ENCODE measurements around the gene SYNE2. TPM values are rescaled to one million over a fixed set of nuclear protein-coding genes. Genes with fewer than 3 reads are reported as not detected.

Gene SYNE2
- polyA plus RNA-seq, 1 donor = 50.5 TPM

DNA sequence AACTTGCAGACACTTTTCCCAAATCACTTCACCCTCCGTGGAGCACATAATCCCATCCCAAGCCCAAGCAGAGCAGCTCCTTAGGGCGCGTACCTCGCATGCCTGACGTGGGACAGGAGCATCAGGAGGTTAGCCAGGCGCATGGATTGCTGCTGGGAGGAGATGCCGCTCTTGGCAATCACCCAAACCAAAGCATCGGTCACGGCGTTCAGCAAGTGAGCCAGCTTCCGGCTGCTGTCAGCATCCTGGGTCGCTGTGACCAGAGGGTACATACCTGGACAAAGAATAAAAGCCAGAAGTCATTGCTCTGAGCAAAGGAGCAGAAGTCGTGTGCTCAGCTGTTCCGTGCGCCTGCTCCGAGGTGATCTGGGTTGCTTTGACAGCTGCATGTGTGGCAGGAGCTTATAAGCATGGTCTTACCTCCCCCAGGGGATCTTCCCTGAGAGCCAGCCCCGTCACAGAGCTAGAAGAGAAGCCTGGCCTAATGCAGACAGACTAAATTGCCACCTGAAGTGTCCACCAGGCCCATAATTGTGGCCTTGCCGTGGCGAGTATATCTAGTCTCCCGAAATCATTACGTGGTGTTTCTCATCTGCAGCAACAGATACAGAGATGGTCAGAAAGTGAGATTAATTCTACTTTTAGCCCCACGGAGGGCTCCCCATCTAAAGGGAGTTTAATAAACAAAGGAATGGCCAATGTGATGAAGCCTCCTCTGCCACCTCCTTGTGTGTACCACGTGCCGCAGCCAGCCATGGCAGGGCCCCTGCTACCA, 382.3 kb downstream of the SYNE2 start:
- Histone ChIP-seq H3K4me3 (ENCODE audit: low read length) (no peak overlapping the region), H3K27ac (ENCODE audit: low read length) (no peak overlapping the region)

DNA sequence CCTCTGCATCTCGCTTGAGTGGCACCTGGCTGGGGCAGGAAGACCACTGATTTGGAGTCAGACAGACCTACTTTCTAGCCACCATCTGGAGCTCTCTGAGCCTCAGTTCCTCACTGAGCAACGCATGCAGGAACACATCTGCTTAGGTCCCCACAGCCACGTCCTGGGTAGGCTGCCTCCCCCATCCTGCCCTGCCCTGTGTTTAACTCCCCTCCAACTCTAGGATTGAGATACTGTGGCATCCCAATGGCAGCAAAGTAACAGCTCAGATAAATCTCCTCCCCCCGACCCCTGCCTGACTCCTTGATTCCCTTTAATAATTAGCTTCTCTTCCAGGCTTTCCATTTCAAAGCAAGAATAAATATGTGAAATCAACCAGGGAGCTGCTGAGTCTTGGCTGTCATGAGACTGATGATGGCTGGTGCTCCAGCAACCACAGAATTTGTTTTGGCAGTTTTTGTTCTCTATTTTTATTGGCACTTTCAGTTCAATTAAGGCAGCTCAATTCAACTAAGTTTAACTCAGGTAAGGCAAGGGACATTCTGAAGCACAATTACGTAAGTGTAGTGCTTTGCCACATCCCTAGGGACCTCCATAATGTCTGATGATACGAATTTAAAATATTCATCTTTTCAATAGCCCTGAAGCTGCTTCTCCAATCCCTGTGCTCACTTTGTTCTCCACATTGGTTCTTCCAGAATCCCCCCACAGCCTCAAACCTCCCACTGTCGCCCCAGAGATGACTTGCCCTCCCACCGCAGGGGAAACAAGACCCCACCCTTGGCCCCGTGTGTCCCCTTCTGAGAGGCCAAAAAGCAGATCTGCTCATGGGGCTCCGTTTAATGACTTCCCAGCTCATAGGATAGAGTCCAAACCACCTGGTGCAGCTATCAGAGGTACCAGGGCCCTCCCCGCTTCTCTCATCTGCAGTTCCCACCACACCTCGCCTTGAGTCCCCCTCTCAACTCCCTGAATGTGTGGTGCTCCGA, 383.1 kb downstream of the SYNE2 start:
- no peaks in the 10 kb centered on the region for H3K4me1 ChIP-seq (ENCODE audit: control insufficient read depth, insufficient read depth, low read length)
- WGBS (ENCODE audit: insufficient coverage, low lambda C conversion rate) = 87% methylated on average over 3 of the region's 13 CpGs
- no peak for DNase-seq
- no peaks in the 10 kb centered on the region for H3K9me3 ChIP-seq (ENCODE audit: control insufficient read depth, low read depth, low read length)
- H3K36me3 ChIP-seq (ENCODE audit: control insufficient read depth, insufficient read depth, low read length) = peaks cover 12% of the 10 kb centered on the region
- no peaks in the 10 kb centered on the region for H3K27me3 ChIP-seq (ENCODE audit: control insufficient read depth, insufficient read depth, low read length)
- H3K27ac ChIP-seq (ENCODE audit: low read length) = no peak overlapping the region
- no peak overlapping the region for H3K4me3 ChIP-seq (ENCODE audit: low read length)

More for the DNA sequence above, 382.3 kb downstream of the SYNE2 start:
- no peak for DNase-seq
- no peaks in the 10 kb centered on the region for H3K9me3 ChIP-seq (ENCODE audit: control insufficient read depth, low read depth, low read length)
- H3K36me3 ChIP-seq (ENCODE audit: control insufficient read depth, insufficient read depth, low read length) = peaks cover 15% of the 10 kb centered on the region
- H3K4me1 ChIP-seq (ENCODE audit: control insufficient read depth, insufficient read depth, low read length) = no peaks in the 10 kb centered on the region
- 60% methylated on average over 1 of the region's 24 CpGs for WGBS (ENCODE audit: insufficient coverage, low lambda C conversion rate)
- no peaks in the 10 kb centered on the region for H3K27me3 ChIP-seq (ENCODE audit: control insufficient read depth, insufficient read depth, low read length)

DNA sequence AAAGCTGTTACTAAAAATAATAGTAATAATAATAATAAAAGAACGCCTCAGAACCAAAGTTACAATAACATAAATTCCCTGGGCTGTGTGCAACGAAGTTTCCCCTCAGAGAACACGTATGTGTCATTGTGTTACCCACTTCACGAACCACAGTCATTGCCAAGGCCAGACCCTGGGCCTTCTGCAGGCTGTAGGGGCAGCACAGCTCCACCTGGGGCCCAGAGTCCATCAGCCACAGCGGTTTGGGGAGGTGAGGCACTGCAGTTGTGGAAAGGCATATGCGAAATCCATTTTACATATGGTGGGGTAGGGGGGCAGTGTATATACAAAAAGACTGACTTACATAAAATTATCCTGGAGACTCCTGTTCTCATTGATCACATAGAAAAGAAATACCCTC, 385.2 kb downstream of the SYNE2 start:
- WGBS (ENCODE audit: insufficient coverage, low lambda C conversion rate) = 100% methylated on average over 1 of the region's 6 CpGs

DNA sequence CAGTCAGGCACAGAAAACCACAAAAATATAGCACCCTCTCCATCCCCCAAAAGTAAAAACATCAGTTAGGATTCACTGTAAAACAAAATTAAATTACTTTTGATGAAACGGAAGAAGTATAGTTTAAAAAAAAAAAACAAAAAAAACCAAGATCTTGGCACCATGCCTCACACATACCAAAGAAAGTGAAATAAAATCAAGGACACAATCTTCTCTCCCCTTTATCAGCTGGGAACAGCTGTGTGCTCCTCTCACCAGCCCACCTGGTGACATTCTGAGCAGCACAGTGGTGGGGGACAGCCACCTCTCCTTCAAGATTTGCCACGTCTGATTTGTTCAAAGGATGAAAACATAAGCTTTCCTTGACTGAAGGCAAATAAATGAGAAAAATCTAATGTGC, 385.8 kb downstream of the SYNE2 start:
- no peak overlapping the region for H3K4me3 ChIP-seq (ENCODE audit: low read length)
- H3K27ac ChIP-seq (ENCODE audit: low read length) = no peak overlapping the region
- H3K9me3 ChIP-seq (ENCODE audit: control insufficient read depth, low read depth, low read length) = no peaks in the 10 kb centered on the region
- H3K4me1 ChIP-seq (ENCODE audit: control insufficient read depth, insufficient read depth, low read length) = no peaks in the 10 kb centered on the region
- 88% methylated on average over 1 of the region's 2 CpGs for WGBS (ENCODE audit: insufficient coverage, low lambda C conversion rate)
- no peaks in the 10 kb centered on the region for H3K27me3 ChIP-seq (ENCODE audit: control insufficient read depth, insufficient read depth, low read length)
- DNase-seq = no peak
- H3K36me3 ChIP-seq (ENCODE audit: control insufficient read depth, insufficient read depth, low read length) = no peaks in the 10 kb centered on the region

More for the DNA sequence above, 385.2 kb downstream of the SYNE2 start:
- Histone ChIP-seq H3K27ac (ENCODE audit: low read length) (no peak overlapping the region), H3K9me3 (ENCODE audit: control insufficient read depth, low read depth, low read length) (no peaks in the 10 kb centered on the region), H3K4me1 (ENCODE audit: control insufficient read depth, insufficient read depth, low read length) (no peaks in the 10 kb centered on the region), H3K27me3 (ENCODE audit: control insufficient read depth, insufficient read depth, low read length) (no peaks in the 10 kb centered on the region), H3K36me3 (ENCODE audit: control insufficient read depth, insufficient read depth, low read length) (no peaks in the 10 kb centered on the region), H3K4me3 (ENCODE audit: low read length) (no peak overlapping the region)
- no peak for DNase-seq

DNA sequence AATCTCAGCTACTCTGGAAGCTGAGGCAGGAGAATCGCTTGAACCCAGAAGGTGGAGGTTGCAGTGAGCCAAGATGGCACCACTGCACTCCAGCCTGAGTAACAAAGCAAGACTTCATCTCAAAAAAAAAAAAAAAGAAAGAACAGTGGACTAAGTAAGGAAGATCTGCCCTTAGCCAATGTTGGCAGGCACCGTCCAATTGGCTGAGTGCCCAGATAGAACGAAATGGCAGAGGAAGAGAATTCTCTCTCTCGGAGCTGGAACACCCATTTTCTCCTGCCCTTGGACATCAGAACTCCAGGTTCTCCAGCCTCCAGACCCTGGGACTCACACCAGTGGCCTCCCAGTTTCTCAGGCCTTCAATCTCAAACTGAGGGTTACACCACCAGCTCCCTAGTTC, 391.5 kb downstream of the SYNE2 start:
- no peak for DNase-seq
- no peak overlapping the region for H3K4me3 ChIP-seq (ENCODE audit: low read length)
- H3K9me3 ChIP-seq (ENCODE audit: control insufficient read depth, low read depth, low read length) = no peaks in the 10 kb centered on the region
- WGBS (ENCODE audit: insufficient coverage, low lambda C conversion rate) = no CpG with 5 or more reads among the region's 4 CpGs
- H3K36me3 ChIP-seq (ENCODE audit: control insufficient read depth, insufficient read depth, low read length) = no peaks in the 10 kb centered on the region
- no peaks in the 10 kb centered on the region for H3K4me1 ChIP-seq (ENCODE audit: control insufficient read depth, insufficient read depth, low read length)
- H3K27me3 ChIP-seq (ENCODE audit: control insufficient read depth, insufficient read depth, low read length) = no peaks in the 10 kb centered on the region
- no peak overlapping the region for H3K27ac ChIP-seq (ENCODE audit: low read length)

DNA sequence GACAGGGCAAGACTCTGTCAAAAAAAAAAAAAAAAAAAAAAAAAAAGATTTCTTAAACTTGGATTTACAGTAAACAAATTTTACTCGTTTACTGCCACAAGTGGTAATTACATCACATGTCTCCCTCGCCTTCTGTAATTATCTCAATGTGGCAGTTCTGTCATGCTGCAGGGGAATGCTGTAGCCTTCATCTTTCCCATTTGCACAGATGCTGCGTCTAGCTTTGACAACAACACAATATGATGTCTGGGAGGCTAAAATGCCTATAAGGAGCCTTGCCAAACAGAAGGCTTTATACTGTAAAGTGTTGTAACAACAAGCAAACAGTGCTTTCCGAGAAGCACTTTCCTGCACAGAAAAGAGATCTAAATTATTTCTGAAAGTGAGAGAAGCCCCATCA, 392.7 kb downstream of the SYNE2 start:
- Histone ChIP-seq H3K27ac (ENCODE audit: low read length) (no peak overlapping the region), H3K4me3 (ENCODE audit: low read length) (no peak overlapping the region), H3K4me1 (ENCODE audit: control insufficient read depth, insufficient read depth, low read length) (no peaks in the 10 kb centered on the region), H3K36me3 (ENCODE audit: control insufficient read depth, insufficient read depth, low read length) (no peaks in the 10 kb centered on the region), H3K27me3 (ENCODE audit: control insufficient read depth, insufficient read depth, low read length) (no peaks in the 10 kb centered on the region), H3K9me3 (ENCODE audit: control insufficient read depth, low read depth, low read length) (no peaks in the 10 kb centered on the region)
- WGBS (ENCODE audit: insufficient coverage, low lambda C conversion rate) = 80% methylated on average over 1 of the region's 4 CpGs
- DNase-seq = no peak

DNA sequence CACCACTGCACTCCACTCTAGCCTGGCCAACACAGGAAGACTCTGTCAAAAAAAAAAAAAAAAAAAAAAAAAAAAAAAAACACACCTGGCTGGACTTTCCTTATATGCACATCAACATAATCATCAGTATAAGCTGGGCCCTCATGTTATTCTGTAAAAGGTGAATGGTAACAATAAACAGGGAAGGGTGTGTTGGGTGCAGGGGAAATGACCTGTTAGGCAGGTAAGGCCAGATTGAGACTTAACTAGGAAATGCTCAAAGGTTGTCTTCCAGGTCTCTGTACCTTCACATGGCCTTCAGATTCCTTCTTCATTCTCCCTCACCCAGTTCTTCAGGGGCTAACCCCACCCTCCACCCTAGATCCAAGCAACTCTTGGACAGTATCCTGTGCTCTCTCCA, 393.9 kb downstream of the SYNE2 start:
- H3K9me3 ChIP-seq (ENCODE audit: control insufficient read depth, low read depth, low read length) = no peaks in the 10 kb centered on the region
- no peak for DNase-seq
- no peaks in the 10 kb centered on the region for H3K27me3 ChIP-seq (ENCODE audit: control insufficient read depth, insufficient read depth, low read length)
- H3K4me1 ChIP-seq (ENCODE audit: control insufficient read depth, insufficient read depth, low read length) = no peaks in the 10 kb centered on the region
- no peaks in the 10 kb centered on the region for H3K36me3 ChIP-seq (ENCODE audit: control insufficient read depth, insufficient read depth, low read length)
- H3K27ac ChIP-seq (ENCODE audit: low read length) = no peak overlapping the region
- no peak overlapping the region for H3K4me3 ChIP-seq (ENCODE audit: low read length)

DNA sequence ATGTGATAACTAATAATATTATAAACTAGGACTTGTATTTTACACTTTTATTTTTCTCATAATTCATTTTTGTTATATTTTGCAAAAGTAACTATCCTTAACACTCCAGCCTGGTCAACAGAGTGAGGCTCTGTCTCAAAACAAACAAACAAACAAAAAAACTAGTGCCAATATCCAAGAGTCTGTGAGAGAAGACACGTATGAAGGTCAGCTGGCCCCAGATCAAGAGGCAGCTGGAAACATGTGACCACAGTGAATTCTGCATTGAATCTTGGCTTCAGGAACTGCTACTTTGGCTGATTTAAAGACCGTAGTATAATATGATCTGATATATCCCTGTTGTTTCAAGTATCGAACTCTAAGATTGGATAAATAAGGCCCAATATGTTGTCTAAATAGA, 394.4 kb downstream of the SYNE2 start:
- no peaks in the 10 kb centered on the region for H3K9me3 ChIP-seq (ENCODE audit: control insufficient read depth, low read depth, low read length)
- H3K36me3 ChIP-seq (ENCODE audit: control insufficient read depth, insufficient read depth, low read length) = no peaks in the 10 kb centered on the region
- 86% methylated on average over 2 of the region's 3 CpGs for WGBS (ENCODE audit: insufficient coverage, low lambda C conversion rate)
- no peaks in the 10 kb centered on the region for H3K4me1 ChIP-seq (ENCODE audit: control insufficient read depth, insufficient read depth, low read length)
- no peak overlapping the region for H3K27ac ChIP-seq (ENCODE audit: low read length)
- H3K4me3 ChIP-seq (ENCODE audit: low read length) = no peak overlapping the region
- DNase-seq = no peak
- no peaks in the 10 kb centered on the region for H3K27me3 ChIP-seq (ENCODE audit: control insufficient read depth, insufficient read depth, low read length)

DNA sequence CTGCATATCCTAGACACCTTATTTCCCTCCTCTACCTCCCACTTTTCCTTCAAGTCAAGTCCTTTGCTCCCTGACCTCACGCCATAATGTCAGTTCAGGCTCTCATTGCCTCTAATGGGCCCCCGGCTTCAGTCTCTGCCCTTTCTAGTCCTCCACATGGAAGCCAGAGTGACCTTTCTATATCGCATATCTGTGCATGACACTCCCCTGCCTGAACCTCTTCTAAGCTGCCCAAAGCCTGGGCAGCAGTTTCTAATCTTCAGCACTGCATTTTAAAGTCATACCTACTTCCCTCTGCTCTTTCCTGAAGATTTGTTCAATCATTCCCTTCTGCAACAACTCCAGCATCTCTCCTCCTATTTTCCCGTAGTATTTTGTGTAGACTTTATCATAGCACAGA, 395.9 kb downstream of the SYNE2 start:
- Histone ChIP-seq H3K36me3 (ENCODE audit: control insufficient read depth, insufficient read depth, low read length) (no peaks in the 10 kb centered on the region), H3K27me3 (ENCODE audit: control insufficient read depth, insufficient read depth, low read length) (no peaks in the 10 kb centered on the region), H3K27ac (ENCODE audit: low read length) (no peak overlapping the region), H3K4me1 (ENCODE audit: control insufficient read depth, insufficient read depth, low read length) (no peaks in the 10 kb centered on the region), H3K9me3 (ENCODE audit: control insufficient read depth, low read depth, low read length) (no peaks in the 10 kb centered on the region), H3K4me3 (ENCODE audit: low read length) (no peak overlapping the region)
- 82% methylated on average over 2 of the region's 4 CpGs for WGBS (ENCODE audit: insufficient coverage, low lambda C conversion rate)
- no peak for DNase-seq

DNA sequence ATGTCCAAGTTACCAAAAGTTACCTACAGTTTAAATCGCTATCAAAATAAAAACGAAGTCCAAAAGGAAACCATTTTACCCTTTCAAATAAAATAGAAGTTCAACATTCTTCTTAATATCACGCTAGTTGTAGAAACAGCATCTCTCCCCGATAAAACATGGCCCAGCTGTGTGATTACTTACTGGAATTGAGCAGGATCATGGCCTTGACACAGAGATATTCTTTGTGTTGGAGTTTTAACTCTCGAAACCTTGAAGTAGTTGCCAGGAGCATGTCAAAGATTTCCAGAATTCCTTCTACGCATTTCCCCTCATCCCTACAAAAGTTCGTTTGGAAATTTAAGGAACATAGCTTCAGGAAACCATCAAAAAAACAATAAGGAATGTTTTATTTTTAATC, 396.6 kb downstream of the SYNE2 start:
- no peak for DNase-seq
- H3K27ac ChIP-seq (ENCODE audit: low read length) = no peak overlapping the region
- no peak overlapping the region for H3K4me3 ChIP-seq (ENCODE audit: low read length)
- no peaks in the 10 kb centered on the region for H3K27me3 ChIP-seq (ENCODE audit: control insufficient read depth, insufficient read depth, low read length)
- H3K4me1 ChIP-seq (ENCODE audit: control insufficient read depth, insufficient read depth, low read length) = no peaks in the 10 kb centered on the region
- no peaks in the 10 kb centered on the region for H3K9me3 ChIP-seq (ENCODE audit: control insufficient read depth, low read depth, low read length)
- H3K36me3 ChIP-seq (ENCODE audit: control insufficient read depth, insufficient read depth, low read length) = no peaks in the 10 kb centered on the region
- WGBS (ENCODE audit: insufficient coverage, low lambda C conversion rate) = 80% methylated on average over 1 of the region's 7 CpGs
